B cell (primary cell): ENCODE measurements around the gene CCHCR1. TPM values are rescaled to one million over a fixed set of nuclear protein-coding genes. Genes with fewer than 3 reads are reported as not detected.
"Not testable (repeated sequence)": the region's sequence is repeated elsewhere in the genome, so short reads cannot be mapped to it uniquely, and the experiment has no call there.

ENCODE experiments used
- ATAC-seq: fragments of 200-7000 bp; cut with Tn5 transposase; one replicate; pipeline ENCODE4 v1.10.0; 2021; ENCODE audit warnings: low read depth, mild to moderate bottlenecking, moderate number of reproducible peaks, moderate library complexity
- CTCF ChIA-PET: fragments of 350-600 bp; sonication (Branson Sonifier 250); formaldehyde crosslinking; loops from one replicate; lab custom pipeline; 2021; ENCODE audit warnings: antibody characterized with exemption, inconsistent platforms; lab: Charles Lee
- POLR2A ChIA-PET: fragments of 350-600 bp; sonication (Branson Sonifier 250); formaldehyde crosslinking; loops from one replicate; lab custom pipeline; 2021; ENCODE audit warnings: antibody characterized with exemption; lab: Charles Lee
- DNase-seq: peaks from one replicate; pipeline ENCODE4 v3.0.0; 2013
- H2AFZ ChIP-seq: 2 replicates; pipeline ENCODE4 v1.6.1; 2012; ENCODE audit warnings: mild to moderate bottlenecking, low read depth, low read length; ENCODE audit not compliant: insufficient read depth, poor library complexity, severe bottlenecking
- H3K27ac ChIP-seq, 2 donors: 1 replicate in 1 of 2; 2 replicates in 1 of 2; pipeline ENCODE4 v1.5.1; 2012 to 2013; ENCODE audit warnings: low read length in 2 of 2, mild to moderate bottlenecking in 2 of 2, moderate library complexity in 1 of 2
- H3K27me3 ChIP-seq, 4 experiments: fragments of 200-600 bp in 1 of 4; sonication (generic) in 1 of 4; replicated peaks in 1 of 4; 1 replicate in 2 of 4; 2 replicates in 2 of 4; pipeline versions ENCODE4 v1.6.1 to v1.7.0; 2013 to 2016; ENCODE audit warnings: low read length in 3 of 4, mild to moderate bottlenecking in 2 of 4, mixed read lengths in 1 of 4, moderate library complexity in 1 of 4; ENCODE audit not compliant: insufficient read depth in 4 of 4, control insufficient read depth in 3 of 4; ENCODE audit errors: control extremely low read depth in 1 of 4
- H3K36me3 ChIP-seq, 2 experiments: replicated peaks in 1 of 2; 1 replicate in 1 of 2; 2 replicates in 1 of 2; pipeline versions ENCODE4 v1.6.1 to v1.7.1; 2013; ENCODE audit warnings: low read length in 1 of 2; ENCODE audit not compliant: insufficient read depth in 2 of 2, control insufficient read depth in 1 of 2; ENCODE audit errors: control extremely low read depth in 1 of 2, extremely low read depth in 1 of 2
- H3K4me1 ChIP-seq, 2 donors: fragments of 200-600 bp in 1 of 2; sonication (generic) in 1 of 2; 1 replicate in 1 of 2; 2 replicates in 1 of 2; pipeline versions ENCODE4 v1.5.1 to v1.6.1; 2013 to 2017; ENCODE audit warnings: low read length in 2 of 2; ENCODE audit not compliant: control insufficient read depth in 2 of 2, insufficient read depth in 2 of 2
- H3K4me2 ChIP-seq: replicated peaks from 2 replicates; pipeline ENCODE3; 2012; ENCODE audit warnings: mild to moderate bottlenecking, low read depth, low read length; ENCODE audit not compliant: poor library complexity, severe bottlenecking
- H3K4me3 ChIP-seq, 5 experiments: fragments of 200-600 bp in 1 of 5; sonication (generic) in 1 of 5; 1 replicate in 3 of 5; 2 replicates in 2 of 5; pipeline versions ENCODE4 v1.5.1 to v1.7.0; 2011 to 2016; ENCODE audit warnings: low read length in 4 of 5, mild to moderate bottlenecking in 4 of 5, low read depth in 2 of 5, control low read depth in 1 of 5, moderate library complexity in 1 of 5; ENCODE audit not compliant: insufficient read depth in 1 of 5; ENCODE audit errors: control extremely low read depth in 1 of 5, extremely low read depth in 1 of 5
- H3K79me2 ChIP-seq: fragments of 200-600 bp; sonication (generic); one replicate; pipeline ENCODE4 v1.6.0; 2016; ENCODE audit warnings: low read length; ENCODE audit not compliant: control insufficient read depth, insufficient read depth
- H3K9ac ChIP-seq: fragments of 200-600 bp; sonication (generic); 2 replicates; pipeline ENCODE4 v1.6.1; 2017; ENCODE audit warnings: mild to moderate bottlenecking, low read length, moderate library complexity
- H3K9me3 ChIP-seq, 3 donors: one replicate each; pipeline versions ENCODE4 v1.6.1 to v1.7.1; 2013; ENCODE audit warnings: low read length in 2 of 3; ENCODE audit not compliant: control insufficient read depth in 2 of 3, insufficient read depth in 1 of 3; ENCODE audit errors: control extremely low read depth in 1 of 3
- H4K20me1 ChIP-seq: 2 replicates; pipeline ENCODE4 v1.6.0; 2012; ENCODE audit warnings: mild to moderate bottlenecking, low read length; ENCODE audit not compliant: insufficient read depth, control insufficient read depth, poor library complexity, severe bottlenecking
- H3K27ac Mint-ChIP-seq: one replicate; pipeline ENCODE4 v1.8.0; 2021; ENCODE audit warnings: mixed read lengths
- H3K27me3 Mint-ChIP-seq: one replicate; pipeline ENCODE4 v1.8.0; 2021; ENCODE audit warnings: mixed read lengths
- H3K4me1 Mint-ChIP-seq: one replicate; pipeline ENCODE4 v1.8.0; 2021; ENCODE audit warnings: mixed read lengths
- H3K4me3 Mint-ChIP-seq: one replicate; pipeline ENCODE4 v1.8.0; 2021; ENCODE audit warnings: mixed read lengths
- H3K9me3 Mint-ChIP-seq: one replicate; pipeline ENCODE4 v1.8.0; 2022; ENCODE audit warnings: mixed read lengths; ENCODE audit not compliant: insufficient read depth
- WGBS: methylation state at CpG from one replicate; pipeline ENCODE4 v1.1.5; 2013; ENCODE audit warnings: missing lambda C conversion rate; ENCODE audit not compliant: insufficient coverage; 5-methylcytosine and 5-hydroxymethylcytosine counted together
- intact Hi-C: fragments of 100-400 bp; cut with micrococcal nuclease; formaldehyde crosslinking; loops from one replicate; pipeline ENCODE4 v1.10.0; 2022
- polyA plus RNA-seq: library from polyadenylated mRNA; depleted of rRNA; stranded (reverse); fragments of >200 nt; gene quantifications from 2 replicates; pipeline ENCODE4 v1.2.3, GENCODE V29; 2012
- total RNA-seq, 2 donors: library from RNA; stranded (reverse); fragments of 120-200 nt in 1 of 2; gene quantifications; 1 replicate in 1 of 2; 2 replicates in 1 of 2; pipeline versions ENCODE4 v1.2.3 to v1.2.4, GENCODE V29; 2013 to 2022

The CCHCR1 gene
- total and polyA plus RNA-seq, 2 donors (not counting 1 experiment from before 2014, with no cell fraction given), result 17.0 to 34.7 TPM

DNA sequence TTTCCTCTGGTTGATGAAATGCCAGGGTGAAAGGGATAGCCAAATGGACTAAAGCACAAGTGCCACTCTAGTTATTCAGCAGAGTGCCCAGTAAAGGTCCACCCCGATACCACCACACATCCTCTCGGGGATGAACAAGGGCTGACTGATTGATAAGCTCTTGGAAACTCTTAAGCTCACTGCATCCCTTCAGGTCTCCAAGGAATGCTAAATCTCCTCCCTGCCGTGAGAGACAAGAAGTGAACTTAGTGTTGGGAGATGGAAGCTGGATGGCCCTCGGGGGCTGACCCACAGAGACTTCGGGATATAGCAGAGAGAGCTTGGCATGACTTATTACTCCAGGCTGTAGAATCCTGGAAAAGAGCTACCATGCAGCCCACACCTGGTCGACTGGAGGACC is 26.3 kb upstream of the CCHCR1 start:
- H3K9ac ChIP-seq, H3K4me3 ChIP-seq, H4K20me1 ChIP-seq, H3K9me3 ChIP-seq, H3K27ac Mint-ChIP-seq, H3K4me2 ChIP-seq, H3K4me3 Mint-ChIP-seq, ATAC-seq, H3K27me3 ChIP-seq, intact Hi-C loops, H3K27ac ChIP-seq, H3K79me2 ChIP-seq, H3K27me3 Mint-ChIP-seq, H3K9me3 Mint-ChIP-seq, DNase-seq, H3K36me3 ChIP-seq, H2AFZ ChIP-seq: not testable (repeated sequence)
- H3K4me1 ChIP-seq, result peaks cover 6 to 20% of the 10 kb centered on the region in 2 donors
- H3K4me1 Mint-ChIP-seq, result peaks cover 22% of the 10 kb centered on the region
- ChIA-PET CTCF (interaction anchor here (0.7 kb wide), 1 partner anchor 47 kb away, joined by 3 read pairs; no protein-coding TSS in a partner anchor), POLR2A (interaction anchor here (0.7 kb wide), 1 partner anchor 52 kb away, joined by 6 read pairs; no protein-coding TSS in a partner anchor)
- WGBS, result 92% methylated on average over 2 of the region's 6 CpGs

DNA sequence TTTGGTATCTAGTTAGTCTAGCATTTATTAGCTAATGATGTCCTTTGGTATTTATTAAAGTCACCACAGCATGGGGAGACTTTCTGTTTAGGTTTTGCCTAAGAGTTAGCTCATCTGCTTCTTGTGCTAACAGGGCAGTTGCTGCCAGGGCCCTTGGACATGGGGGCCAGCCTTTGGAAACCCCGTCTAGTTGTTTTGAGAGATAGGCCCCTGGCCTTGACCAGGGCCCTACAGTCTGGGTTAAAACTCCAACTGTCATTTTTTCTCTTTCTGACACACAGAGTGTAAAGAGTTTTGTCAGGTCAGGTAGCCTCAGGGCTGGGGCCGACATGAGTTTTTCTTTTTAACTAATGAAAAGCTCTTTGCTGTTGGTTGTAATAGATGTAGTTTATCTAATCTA is 25.7 kb upstream of the CCHCR1 start:
- CTCF ChIA-PET, result interaction anchor here (0.7 kb wide), 1 partner anchor 46 kb away, joined by 3 read pairs; no protein-coding TSS in a partner anchor
- intact Hi-C loops, H3K4me3 ChIP-seq, H3K27me3 Mint-ChIP-seq, H3K79me2 ChIP-seq, DNase-seq, H3K4me3 Mint-ChIP-seq, H2AFZ ChIP-seq, H3K36me3 ChIP-seq, H3K27ac Mint-ChIP-seq, H3K9ac ChIP-seq, ATAC-seq, H4K20me1 ChIP-seq, H3K9me3 Mint-ChIP-seq, H3K9me3 ChIP-seq, H3K27me3 ChIP-seq, H3K4me2 ChIP-seq, H3K27ac ChIP-seq: not testable (repeated sequence)
- WGBS, result no CpG with 5 or more reads among the region's 2 CpGs
- H3K4me1 ChIP-seq, result peaks cover 6 to 20% of the 10 kb centered on the region in 2 donors
- peaks cover 26% of the 10 kb centered on the region for H3K4me1 Mint-ChIP-seq
- POLR2A ChIA-PET, result interaction anchor here (0.7 kb wide), 1 partner anchor 52 kb away, joined by 6 read pairs; no protein-coding TSS in a partner anchor
